GM18498 (cell line): Measurements from ENCODE around the gene GAS1.
A peak's percentile ranks its signal among the peaks of the same experiment; 100 is the strongest.

ENCODE experiments used
- ATAC-seq: cut with Tn5 transposase; IDR thresholded peaks from one replicate; pipeline ENCODE4 v1.9.1; 2021; ENCODE audit warnings: mild to moderate bottlenecking, moderate library complexity; ENCODE audit not compliant: unreplicated experiment

GAS1 gene

GRCh38 chr9:86947146-86948073 is at the start of gene GAS1:
GAS1 (minus strand) TSS chr9:86947506; CDS start chr9:86946779, 727 bp downstream.
- ATAC-seq = peak; percentile 69

GRCh38 chr9:86994231-86994630 is 46.9 kb upstream of the GAS1 start:
- ATAC-seq = no peak

GRCh38 chr9:86993830-86994229 is 46.5 kb upstream of the GAS1 start:
- ATAC-seq = no peak

GRCh38 chr9:86991077-86991476 is 43.8 kb upstream of the GAS1 start:
- no peak for ATAC-seq

- no peak for ATAC-seq
Observed at GRCh38 chr9:86990290-86990689, 43.0 kb upstream of the GAS1 start.

GRCh38 chr9:86987900-86988299 is 40.6 kb upstream of the GAS1 start:
- ATAC-seq = no peak

GRCh38 chr9:86985132-86985647 is 37.9 kb upstream of the GAS1 start:
- ATAC-seq = no peak

- ATAC-seq = no peak
Observed at GRCh38 chr9:86983620-86984259, 36.4 kb upstream of the GAS1 start.

- no peak for ATAC-seq
Observed at GRCh38 chr9:86983249-86983619, 35.9 kb upstream of the GAS1 start.

- ATAC-seq = no peak
Observed at GRCh38 chr9:86980802-86981201, 33.5 kb upstream of the GAS1 start.

- no peak for ATAC-seq
Observed at GRCh38 chr9:86979657-86980056, 32.4 kb upstream of the GAS1 start.

GRCh38 chr9:86978922-86979474 is 31.7 kb upstream of the GAS1 start:
- ATAC-seq = no peak

GRCh38 chr9:86978413-86978812 is 31.1 kb upstream of the GAS1 start:
- no peak for ATAC-seq

GRCh38 chr9:86977205-86977835 is 30.0 kb upstream of the GAS1 start:
- no peak for ATAC-seq

GRCh38 chr9:86975606-86976005 is 28.3 kb upstream of the GAS1 start:
- ATAC-seq = no peak

- ATAC-seq = no peak
Observed at GRCh38 chr9:86975036-86975435, 27.7 kb upstream of the GAS1 start.

- ATAC-seq = no peak
Observed at GRCh38 chr9:86974421-86974820, 27.1 kb upstream of the GAS1 start.

- ATAC-seq = no peak
Observed at GRCh38 chr9:86971742-86972141, 24.4 kb upstream of the GAS1 start.

- ATAC-seq = no peak
Observed at GRCh38 chr9:86968258-86968920, 21.1 kb upstream of the GAS1 start.

- no peak for ATAC-seq
Observed at GRCh38 chr9:86966852-86967511, 19.7 kb upstream of the GAS1 start.
